H54 (cell line): ENCODE results near the gene ARHGEF10L.

Source experiments
- DNase-seq: peaks from one replicate; pipeline ENCODE4 v3.0.0; 2011; ENCODE audit warnings: low spot score, mixed read lengths; ENCODE audit not compliant: insufficient read length
- FAIRE-seq: peaks from 3 replicates; lab custom pipeline; 2011; peaks lifted over from hg19 to GRCh38; lab: Jason Lieb, UNC
- POLR2A ChIP-seq: IDR thresholded peaks from 2 replicates; pipeline ENCODE4 v1.6.1; 2011; ENCODE audit warnings: low read depth, mild to moderate bottlenecking, low read length

Gene ARHGEF10L

DNA sequence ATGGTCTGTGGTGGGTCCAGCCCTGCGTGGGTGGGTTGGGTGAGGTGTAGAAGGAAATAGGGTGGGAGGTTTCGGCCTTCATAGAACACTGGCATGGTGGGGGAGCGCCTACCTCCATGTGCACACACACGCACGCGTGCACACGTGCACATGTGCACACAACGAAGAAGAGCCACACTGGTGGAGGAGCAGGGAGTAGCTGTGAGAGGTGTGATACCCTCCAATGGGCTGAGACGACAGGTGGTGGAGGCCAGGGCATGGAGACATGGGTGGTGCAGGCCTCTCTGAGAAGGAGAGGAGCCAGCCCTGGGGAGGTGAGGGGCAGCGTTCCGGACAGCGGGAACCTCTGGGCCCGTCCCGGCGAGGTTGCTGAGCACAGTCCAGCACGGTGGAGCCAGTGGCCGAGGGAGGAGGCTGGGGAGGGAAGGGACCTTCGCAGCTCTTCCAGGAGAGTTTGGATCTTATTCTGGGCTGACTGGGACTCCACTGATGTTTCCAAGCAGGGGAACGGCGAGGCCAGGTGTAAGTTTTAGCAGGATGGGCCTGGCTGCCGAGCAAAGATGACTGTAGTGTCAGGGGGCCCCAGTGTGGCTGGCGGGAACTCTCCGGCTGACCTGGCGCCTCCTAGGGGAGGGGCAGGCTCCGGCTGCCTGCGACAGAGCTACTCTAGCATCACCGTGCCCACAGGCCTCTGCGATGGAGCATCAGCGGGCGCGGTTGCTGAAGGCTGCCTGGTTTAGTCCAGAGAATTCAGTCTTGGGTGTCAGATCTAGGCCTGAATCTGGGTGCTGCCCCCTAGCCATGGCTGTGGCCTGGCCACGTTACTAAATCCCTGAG, 107.2 kb downstream of the ARHGEF10L start:
- no peak for TF ChIP-seq POLR2A
- DNase-seq = no peak
- no peak for FAIRE-seq

DNA sequence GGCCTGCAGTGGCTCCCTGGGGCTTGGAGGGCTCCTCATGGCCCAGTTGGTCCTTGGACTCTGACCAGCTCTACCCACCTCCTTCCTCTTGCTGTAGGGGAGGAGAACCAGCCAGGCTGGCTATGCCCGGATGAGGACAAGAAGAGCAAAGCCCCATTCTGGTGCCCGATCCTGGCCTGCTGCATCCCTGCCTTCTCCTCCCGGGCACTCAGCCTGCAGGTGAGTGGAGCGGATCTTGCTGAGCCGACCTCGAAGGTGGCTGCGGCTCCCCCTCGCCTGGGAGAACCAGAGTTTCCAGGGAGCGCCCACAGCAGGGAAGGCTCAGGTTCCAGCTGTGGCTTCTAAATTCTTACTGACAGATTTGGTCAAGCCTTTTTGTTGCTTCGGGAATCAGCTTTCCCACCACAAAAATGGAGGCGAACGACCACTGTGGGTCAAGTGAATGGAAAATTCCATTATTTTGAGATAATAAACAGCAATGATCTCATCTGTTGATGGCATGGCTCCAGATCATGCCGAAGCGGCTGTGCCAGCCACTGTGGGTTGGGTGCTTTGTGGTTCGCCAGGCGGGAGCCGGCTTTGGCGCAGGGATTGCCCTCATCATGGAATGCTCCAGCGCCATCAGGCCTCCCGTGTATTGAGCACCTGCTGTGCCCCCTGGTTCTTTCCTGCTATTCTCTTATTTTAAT, 109.1 kb downstream of the ARHGEF10L start:
- TF ChIP-seq POLR2A = no peak
- FAIRE-seq = no peak
- no peak for DNase-seq

DNA sequence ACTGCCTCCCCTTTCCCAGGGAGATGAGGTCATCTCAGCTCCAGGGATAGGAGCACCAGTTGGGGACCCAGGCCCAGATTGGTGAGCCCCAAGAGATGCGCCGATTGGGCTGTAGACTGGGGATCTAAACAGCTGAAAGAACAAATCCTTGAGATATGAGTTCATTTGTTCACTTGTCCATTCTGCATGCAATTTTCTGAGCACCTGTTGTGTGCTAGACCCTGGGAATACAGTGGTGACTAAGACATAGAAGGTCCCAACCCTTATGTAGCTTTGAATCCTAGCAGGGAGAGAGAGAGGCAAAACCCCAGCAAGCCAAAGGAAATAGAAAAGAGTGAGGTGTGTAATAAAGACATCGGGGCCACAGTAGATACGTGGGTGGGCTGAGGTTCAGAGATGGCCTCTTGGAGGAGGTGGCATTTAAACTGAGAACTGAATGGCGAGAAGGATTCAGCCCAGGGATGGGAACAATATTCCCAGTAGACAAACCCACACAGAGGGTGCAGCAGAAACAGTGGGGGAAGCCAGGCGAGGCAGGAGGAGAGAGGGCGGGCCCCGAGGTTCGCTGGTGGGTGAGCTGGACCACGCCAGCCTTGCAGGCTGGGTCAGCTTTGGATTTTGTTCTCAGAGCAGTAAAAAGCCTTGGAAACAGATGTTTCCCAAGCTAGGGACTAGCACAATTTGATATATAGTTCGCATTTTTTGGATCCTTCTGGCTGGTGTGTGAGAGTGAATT, 110.0 kb downstream of the ARHGEF10L start:
- DNase-seq = no peak
- TF ChIP-seq POLR2A = no peak
- FAIRE-seq = no peak

DNA sequence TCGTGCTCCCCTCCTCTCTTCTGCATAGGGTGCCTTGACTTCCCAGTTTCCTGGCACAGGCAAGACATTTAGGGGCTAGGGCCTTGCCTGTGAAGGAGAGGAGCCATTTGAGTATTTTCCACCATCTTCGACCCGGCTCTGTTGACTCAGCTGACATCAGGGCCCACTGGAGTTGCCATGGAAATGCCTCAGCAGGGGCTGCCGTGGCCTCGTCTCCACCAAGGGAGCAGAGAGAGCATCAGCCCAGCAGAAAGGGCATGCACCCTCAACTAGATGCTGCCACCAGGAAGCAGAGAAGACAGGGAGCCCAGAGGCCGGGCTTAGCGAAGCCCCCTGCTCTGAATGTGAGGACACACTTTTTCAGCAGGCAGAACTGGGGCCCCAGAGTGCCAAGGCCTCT, 113.8 kb downstream of the ARHGEF10L start:
- FAIRE-seq (no peak), DNase-seq (no peak)
- no peak for TF ChIP-seq POLR2A

DNA sequence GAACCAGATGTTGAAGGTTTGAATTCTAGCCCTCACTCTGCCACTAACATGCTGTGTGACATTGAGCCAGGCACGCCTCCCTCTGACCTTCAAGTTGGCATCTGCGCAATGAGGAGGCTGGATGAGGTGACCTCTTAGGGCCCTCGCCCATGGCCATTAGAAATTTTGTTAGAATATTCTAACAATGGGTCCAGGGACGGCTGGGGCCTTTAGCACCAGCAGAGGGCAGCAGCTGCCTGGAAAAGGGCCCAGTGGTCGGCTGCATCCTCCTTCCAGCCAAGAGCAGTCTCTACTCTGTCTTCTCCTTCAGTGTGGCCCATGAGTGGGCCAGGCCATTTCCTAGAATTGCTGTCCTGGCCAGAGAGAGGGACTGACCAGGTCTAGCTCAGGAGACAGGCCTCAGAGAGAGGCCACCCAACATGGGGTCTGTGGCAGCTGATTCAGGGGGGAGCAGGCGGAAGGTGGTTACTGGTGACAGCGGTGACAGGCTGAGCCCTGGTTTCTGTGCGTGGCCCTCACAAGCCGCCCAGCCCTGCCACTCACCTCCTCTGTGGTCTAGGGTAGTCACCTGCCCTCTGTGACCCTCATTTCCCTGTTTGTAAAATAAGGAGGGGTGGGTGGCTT, 114.3 kb downstream of the ARHGEF10L start:
- no peak for FAIRE-seq
- TF ChIP-seq POLR2A = no peak
- no peak for DNase-seq

DNA sequence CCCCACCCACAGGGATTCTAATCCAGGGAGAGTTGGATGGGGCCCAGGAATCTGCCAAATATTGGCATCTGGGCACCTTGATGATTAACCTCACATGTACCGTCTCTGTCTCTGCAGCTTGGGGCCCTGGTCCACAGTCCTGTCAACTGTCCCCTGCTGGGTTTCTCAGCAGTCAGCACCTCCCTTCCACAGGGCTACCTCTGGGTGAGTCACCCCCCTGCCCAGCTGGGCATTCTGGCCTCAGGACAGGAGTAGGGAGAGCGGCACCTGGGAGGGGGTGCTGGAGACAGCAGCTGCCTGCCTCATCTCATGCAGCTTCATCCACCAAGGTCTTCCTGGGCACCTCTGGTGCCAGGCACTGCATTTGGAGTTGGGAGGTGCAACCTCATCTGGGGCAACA, 115.0 kb downstream of the ARHGEF10L start:
- FAIRE-seq (no peak), DNase-seq (peak; percentile 67)
- no peak for TF ChIP-seq POLR2A

DNA sequence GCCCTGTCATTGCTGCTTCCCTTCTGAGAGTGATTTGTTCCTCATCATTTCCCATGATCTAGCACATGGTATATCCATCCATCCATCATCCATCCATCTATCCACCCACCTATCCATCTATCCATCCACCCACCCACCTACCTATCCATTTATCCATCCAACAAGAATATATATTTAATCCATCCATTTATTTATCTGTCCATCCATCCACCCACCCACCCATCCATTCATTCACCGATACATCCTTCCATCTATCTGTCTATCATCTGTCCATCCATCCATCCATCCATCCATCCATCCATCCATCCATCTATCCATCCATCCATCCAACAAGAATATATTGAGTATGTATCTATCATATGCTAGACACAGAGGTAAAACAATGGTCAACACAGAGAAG, 115.7 kb downstream of the ARHGEF10L start:
- FAIRE-seq (no peak), DNase-seq (no peak)
- no peak for TF ChIP-seq POLR2A

DNA sequence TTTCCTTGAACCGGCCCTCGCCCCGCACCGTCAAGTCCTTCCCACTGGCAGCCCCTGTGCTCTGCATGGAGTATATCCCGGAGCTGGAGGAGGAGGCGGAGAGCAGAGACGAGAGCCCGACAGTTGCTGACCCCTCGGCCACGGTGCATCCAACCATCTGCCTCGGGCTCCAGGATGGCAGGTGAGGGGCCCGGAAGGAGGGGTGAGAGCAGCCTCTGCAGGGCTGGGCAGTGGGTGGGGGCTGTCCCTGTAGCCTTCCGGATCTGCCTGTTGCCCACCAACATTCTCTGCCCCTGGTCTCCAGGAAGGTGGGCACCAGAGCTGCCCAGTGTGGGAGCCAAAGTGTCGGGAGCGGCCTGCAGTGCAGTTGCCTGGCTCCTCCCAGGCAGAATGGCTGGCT, 116.4 kb downstream of the ARHGEF10L start:
- FAIRE-seq (no peak), DNase-seq (no peak)
- no peak for TF ChIP-seq POLR2A

DNA sequence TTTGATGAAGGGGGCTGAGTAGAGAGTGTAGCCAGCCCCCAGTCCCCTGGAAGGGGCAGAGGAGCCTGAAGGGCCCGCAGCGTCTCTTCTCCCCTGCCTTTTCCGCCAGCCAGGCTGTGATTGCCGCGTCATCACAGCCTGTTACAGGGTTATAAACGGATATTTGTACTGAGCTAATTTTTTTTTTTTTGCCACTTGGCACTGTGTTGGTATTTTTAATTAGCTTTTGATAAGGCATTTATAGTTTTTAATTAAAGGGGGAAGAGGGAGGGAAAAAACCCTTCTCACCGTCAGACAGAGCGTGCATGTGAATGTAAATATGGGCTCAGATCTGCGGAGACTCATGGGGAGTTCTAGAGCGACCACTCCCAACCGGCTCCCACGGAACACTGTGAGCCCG, 117.9 kb downstream of the ARHGEF10L start:
- DNase-seq (no peak), FAIRE-seq (no peak)
- no peak for TF ChIP-seq POLR2A

DNA sequence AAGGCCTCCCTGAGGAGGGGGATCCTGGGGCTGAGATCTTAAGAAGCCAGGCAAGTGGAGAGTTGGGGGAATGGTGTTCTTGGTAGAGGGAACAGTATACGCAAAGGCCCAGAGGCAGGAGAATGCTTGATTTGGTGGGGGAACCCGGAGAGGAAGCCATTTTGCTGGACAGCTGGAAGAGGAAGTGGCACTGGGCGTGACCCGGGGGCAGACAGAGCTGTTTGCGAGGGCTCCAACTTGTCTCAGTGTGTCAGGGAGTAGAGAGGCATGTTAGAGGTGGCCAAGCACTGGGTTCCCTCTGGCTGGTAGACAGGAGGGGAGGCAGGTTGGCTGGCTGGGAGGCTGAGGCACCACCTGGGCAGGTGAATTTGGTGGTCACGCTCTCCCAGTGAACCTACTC, 119.3 kb downstream of the ARHGEF10L start:
- DNase-seq = no peak
- no peak for TF ChIP-seq POLR2A
- FAIRE-seq = no peak

DNA sequence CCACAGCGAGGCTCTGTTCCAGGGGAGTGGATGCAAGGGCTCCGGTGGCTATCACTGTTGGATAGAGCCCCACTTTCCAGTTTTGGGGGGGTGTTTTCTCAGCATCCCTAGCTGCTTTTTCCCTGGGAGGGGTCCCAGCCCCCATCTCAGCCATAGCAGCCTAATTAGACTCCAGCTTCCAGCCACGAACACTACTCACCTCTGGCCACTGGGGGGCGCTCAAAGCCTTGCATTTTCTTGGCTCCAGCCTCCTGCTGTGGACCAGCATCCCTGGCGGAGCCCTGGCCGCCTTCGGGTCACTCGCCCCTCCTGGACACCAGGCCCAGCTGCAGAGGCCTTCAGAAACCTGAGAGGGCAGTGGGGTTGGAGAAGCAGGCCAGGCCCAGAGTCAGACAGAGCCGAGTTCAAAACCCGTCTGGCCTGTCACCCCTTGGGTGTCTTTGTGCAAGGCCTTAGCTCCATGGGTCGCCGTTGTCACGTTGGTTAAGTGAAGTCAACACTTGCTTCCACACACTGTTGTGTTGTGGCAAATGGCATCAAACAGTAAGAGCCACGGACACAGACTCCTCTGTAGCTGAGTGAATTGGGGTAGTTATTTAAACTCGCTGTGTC, 122.2 kb downstream of the ARHGEF10L start:
- DNase-seq (peak; percentile 81), FAIRE-seq (no peak)
- no peak for TF ChIP-seq POLR2A

DNA sequence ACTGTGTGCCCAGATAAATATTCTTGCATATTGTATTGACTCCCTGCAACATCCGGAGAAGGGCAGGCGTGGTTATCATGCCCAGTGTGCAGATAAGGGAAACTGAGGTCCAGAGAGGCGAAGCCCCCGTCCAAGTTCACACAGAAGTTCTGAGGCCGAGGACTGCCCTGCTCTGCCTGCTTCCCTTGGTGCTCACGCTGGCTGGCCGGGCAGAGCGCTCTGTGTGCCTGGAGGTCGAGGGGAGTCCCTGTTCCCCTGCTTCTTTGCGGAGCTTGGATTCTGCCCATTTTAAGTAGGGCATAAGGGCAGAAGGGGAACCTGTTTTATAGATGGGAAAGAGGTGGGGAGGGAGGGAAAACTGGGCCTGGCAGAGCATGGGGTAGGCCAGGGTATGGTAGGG, 122.8 kb downstream of the ARHGEF10L start:
- FAIRE-seq = no peak
- no peak for TF ChIP-seq POLR2A
- DNase-seq = no peak

DNA sequence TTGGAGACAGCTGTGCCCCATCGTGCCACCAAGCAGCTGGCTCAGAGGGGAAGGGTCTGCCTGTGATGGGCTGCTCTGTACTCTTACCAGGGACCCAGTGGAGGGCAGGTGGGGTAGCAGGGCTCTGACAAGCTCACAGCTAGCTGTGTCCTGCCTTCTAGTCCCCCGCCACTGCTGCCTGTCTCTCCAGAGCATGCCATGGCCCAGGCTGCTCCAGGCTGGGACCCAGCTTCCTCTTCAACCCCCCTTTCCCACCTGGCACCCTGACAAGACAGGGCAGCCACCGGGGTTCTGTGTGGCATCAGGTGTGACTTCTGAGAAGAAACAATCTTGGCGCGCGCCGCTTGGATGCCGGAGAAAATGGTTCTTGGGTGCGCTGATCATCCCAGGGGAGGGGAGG, 123.3 kb downstream of the ARHGEF10L start:
- DNase-seq (no peak), FAIRE-seq (no peak)
- TF ChIP-seq POLR2A = no peak
